H1 (cell line): ENCODE measurements around the gene LCLAT1. TPM values are rescaled to one million over a fixed set of nuclear protein-coding genes. Genes with fewer than 3 reads are reported as not detected.

ENCODE experiments used
- CTCF ChIA-PET: fragments of 300-600 bp; sonication (Branson Sonifier 250); formaldehyde crosslinking; loops from one replicate; lab custom pipeline; 2021; ENCODE audit not compliant: partially characterized antibody; lab: Charles Lee
- POLR2A ChIA-PET: fragments of 300-600 bp; sonication (Branson Sonifier 250); formaldehyde crosslinking; loops from one replicate; lab custom pipeline; 2021; ENCODE audit warnings: inconsistent platforms; ENCODE audit not compliant: partially characterized antibody; lab: Charles Lee
- DNase-seq, 2 experiments: peaks; one replicate each; pipeline versions ENCODE4 v3.0.0 to v3.0.0-alpha.2; 2010 to 2022; ENCODE audit warnings: low spot score in 2 of 2, low read depth in 1 of 2, mixed read lengths in 1 of 2
- FAIRE-seq: peaks from 2 replicates; lab custom pipeline; 2011; peaks lifted over from hg19 to GRCh38; lab: Jason Lieb, UNC
- H2AFZ ChIP-seq: 2 replicates; pipeline ENCODE4 v1.8.1; 2012; ENCODE audit warnings: low read length, inconsistent platforms
- H2AK5ac ChIP-seq: 2 replicates; pipeline ENCODE4 v1.6.1; 2013; ENCODE audit warnings: low read depth, low read length
- H2BK120ac ChIP-seq: replicated peaks from 2 replicates; pipeline ENCODE3; 2013; ENCODE audit warnings: low read depth, low read length, inconsistent platforms
- H2BK12ac ChIP-seq: 2 replicates; pipeline ENCODE4 v1.6.1; 2013; ENCODE audit warnings: low read depth, low read length
- H2BK15ac ChIP-seq: 2 replicates; pipeline ENCODE4 v1.6.1; 2013; ENCODE audit warnings: low read length
- H2BK20ac ChIP-seq: 2 replicates; pipeline ENCODE4 v1.6.1; 2013; ENCODE audit warnings: low read length
- H2BK5ac ChIP-seq: 2 replicates; pipeline ENCODE4 v1.6.1; 2013; ENCODE audit warnings: low read depth, low read length
- H3K14ac ChIP-seq: 2 replicates; pipeline ENCODE4 v1.6.1; 2013; ENCODE audit warnings: inconsistent platforms; ENCODE audit not compliant: insufficient read length
- H3K18ac ChIP-seq: 2 replicates; pipeline ENCODE4 v1.6.1; 2013; ENCODE audit warnings: low read length; ENCODE audit errors: extremely low read depth
- H3K23ac ChIP-seq: 2 replicates; pipeline ENCODE4 v1.6.1; 2013; ENCODE audit warnings: inconsistent platforms; ENCODE audit not compliant: insufficient read length
- H3K23me2 ChIP-seq: 2 replicates; pipeline ENCODE4 v1.6.1; 2013; ENCODE audit warnings: low read depth, low read length
- H3K27ac ChIP-seq: 2 replicates; pipeline ENCODE4 v1.6.1; 2011; ENCODE audit warnings: low read depth, low read length, inconsistent platforms
- H3K27me3 ChIP-seq, 4 experiments: replicated peaks in 1 of 4; 1 replicate in 1 of 4; 2 replicates in 3 of 4; pipeline versions ENCODE4 v1.6.1 to v1.8.1; 2011 to 2013; ENCODE audit warnings: low read length in 3 of 4, mild to moderate bottlenecking in 3 of 4, inconsistent platforms in 2 of 4, mixed read lengths in 2 of 4, moderate library complexity in 1 of 4; ENCODE audit not compliant: control insufficient read depth in 3 of 4, insufficient read depth in 3 of 4; ENCODE audit errors: extremely low read depth in 1 of 4
- H3K36me3 ChIP-seq, 4 experiments: 2 replicates each; pipeline versions ENCODE4 v1.6.1 to v1.8.1; 2011 to 2013; ENCODE audit warnings: mild to moderate bottlenecking in 4 of 4, low read length in 3 of 4, moderate library complexity in 2 of 4, control low read depth in 1 of 4, inconsistent platforms in 1 of 4; ENCODE audit not compliant: insufficient read depth in 4 of 4, control insufficient read depth in 2 of 4
- H3K4ac ChIP-seq: replicated peaks from 2 replicates; pipeline ENCODE3; 2013; ENCODE audit warnings: low read length, low read depth, mixed read lengths, inconsistent platforms; ENCODE audit not compliant: insufficient read length
- H3K4me1 ChIP-seq, 4 experiments: replicated peaks in 1 of 4; 1 replicate in 1 of 4; 2 replicates in 3 of 4; pipeline versions ENCODE4 v1.6.1 to v1.8.1; 2011 to 2013; ENCODE audit warnings: low read length in 3 of 4, inconsistent platforms in 2 of 4, mixed read lengths in 1 of 4; ENCODE audit not compliant: insufficient read depth in 4 of 4, control insufficient read depth in 3 of 4
- H3K4me2 ChIP-seq, 2 experiments: 2 replicates each; pipeline versions ENCODE4 v1.6.1 to v1.8.1; 2011 to 2013; ENCODE audit warnings: low read depth in 2 of 2, low read length in 2 of 2, control low read depth in 1 of 2, inconsistent platforms in 1 of 2, mild to moderate bottlenecking in 1 of 2; ENCODE audit not compliant: insufficient read depth in 1 of 2
- H3K4me3 ChIP-seq, 4 experiments: fragments of 200-600, 300-600 bp in 1 of 4; sonication (generic), shearing (Covaris generic), sonication (Bioruptor Twin) in 1 of 4; 2 replicates each; pipeline versions ENCODE4 v1.5.1 to v1.8.1; 2011 to 2016; ENCODE audit warnings: low read length in 4 of 4, low read depth in 3 of 4, control low read depth in 2 of 4, inconsistent platforms in 2 of 4, mild to moderate bottlenecking in 2 of 4, mixed read lengths in 1 of 4, moderate library complexity in 1 of 4; ENCODE audit not compliant: insufficient read depth in 2 of 4; ENCODE audit errors: extremely low read depth in 1 of 4
- H3K56ac ChIP-seq: replicated peaks from 2 replicates; pipeline ENCODE3; 2013; ENCODE audit warnings: low read depth, mild to moderate bottlenecking, mixed read lengths, low read length, inconsistent platforms; ENCODE audit not compliant: insufficient read length
- H3K79me1 ChIP-seq: 2 replicates; pipeline ENCODE4 v1.6.1; 2013; ENCODE audit warnings: low read depth, low read length, control low read depth
- H3K79me2 ChIP-seq, 2 experiments: 2 replicates each; pipeline versions ENCODE4 v1.6.1 to v1.8.1; 2012 to 2013; ENCODE audit warnings: low read length in 2 of 2, mild to moderate bottlenecking in 2 of 2, inconsistent platforms in 1 of 2; ENCODE audit not compliant: insufficient read depth in 2 of 2, control insufficient read depth in 1 of 2
- H3K9ac ChIP-seq, 4 experiments: replicated peaks in 1 of 4; 1 replicate in 1 of 4; 2 replicates in 3 of 4; pipeline versions ENCODE4 v1.6.1 to v1.8.1; 2011 to 2013; ENCODE audit warnings: low read depth in 3 of 4, low read length in 3 of 4, control low read depth in 2 of 4, mild to moderate bottlenecking in 2 of 4, moderate library complexity in 2 of 4, inconsistent platforms in 1 of 4; ENCODE audit errors: extremely low read depth in 1 of 4
- H3K9me3 ChIP-seq, 2 experiments: 2 replicates each; pipeline versions ENCODE4 v1.6.1 to v1.8.1; 2012 to 2013; ENCODE audit warnings: mild to moderate bottlenecking in 2 of 2, moderate library complexity in 2 of 2, control low read depth in 1 of 2, inconsistent platforms in 1 of 2, low read depth in 1 of 2, low read length in 1 of 2, mixed read lengths in 1 of 2; ENCODE audit not compliant: insufficient read depth in 2 of 2
- H4K20me1 ChIP-seq, 2 experiments: replicated peaks in 1 of 2; 2 replicates each; pipeline versions ENCODE3 to v1.8.1; 2011 to 2013; ENCODE audit warnings: inconsistent platforms in 2 of 2, low read length in 2 of 2, mild to moderate bottlenecking in 1 of 2; ENCODE audit not compliant: insufficient read depth in 2 of 2, control insufficient read depth in 1 of 2
- H4K5ac ChIP-seq: 2 replicates; pipeline ENCODE4 v1.6.1; 2013; ENCODE audit warnings: low read length, low read depth, mixed read lengths, inconsistent platforms; ENCODE audit not compliant: insufficient read length
- H4K8ac ChIP-seq: 2 replicates; pipeline ENCODE4 v1.8.0; 2013; ENCODE audit warnings: mild to moderate bottlenecking, moderate library complexity, low read length, inconsistent platforms; ENCODE audit not compliant: insufficient read depth; ENCODE audit errors: extremely low read depth
- H4K91ac ChIP-seq: replicated peaks from 2 replicates; pipeline ENCODE3; 2013; ENCODE audit warnings: low read length, mixed read lengths, inconsistent platforms; ENCODE audit not compliant: insufficient read length
- WGBS, 2 experiments: shearing (Covaris generic) in 1 of 2; methylation state at CpG; one replicate each; pipeline versions ENCODE4 v1.1.6 to v1.1.7; 2013 to 2015; ENCODE audit warnings: low lambda C conversion rate in 2 of 2, mixed read lengths in 2 of 2, inconsistent platforms in 1 of 2, low coverage in 1 of 2, missing lambda C conversion rate in 1 of 2; ENCODE audit not compliant: insufficient replicate concordance in 2 of 2, insufficient coverage in 1 of 2, insufficient read length in 1 of 2; ENCODE audit errors: extremely low coverage in 1 of 2, missing lambda C conversion rate in 1 of 2; 5-methylcytosine and 5-hydroxymethylcytosine counted together
- polyA plus RNA-seq, 7 experiments: library from polyadenylated mRNA; depleted of rRNA in 3 of 7; stranded (reverse) in 5 of 7; unstranded in 2 of 7; fragments of >200 nt in 5 of 7; fragments of 200-250 nt in 2 of 7; gene quantifications; 1 replicate in 5 of 7; 2 replicates in 1 of 7; 4 replicates in 1 of 7; pipeline versions ENCODE4 v1.2.1 to v1.2.3, GENCODE V29; 2011 to 2013; ENCODE audit warnings: missing spikeins in 2 of 7, mixed read lengths in 2 of 7
- total RNA-seq: library from RNA; stranded (reverse); fragmentation: NEBNext Ultra II Directional; extraction: Animal tissue kit (Norgen Biotek cat#: 25700); gene quantifications from 2 replicates; pipeline ENCODE4 v1.2.1, GENCODE V29; 2021

The LCLAT1 gene
- total and polyA plus RNA-seq, 2 of the 8 experiments (the other 6 are each of a cell fraction or from before 2014, with no cell fraction given), result 7.6 to 22.0 TPM

DNA sequence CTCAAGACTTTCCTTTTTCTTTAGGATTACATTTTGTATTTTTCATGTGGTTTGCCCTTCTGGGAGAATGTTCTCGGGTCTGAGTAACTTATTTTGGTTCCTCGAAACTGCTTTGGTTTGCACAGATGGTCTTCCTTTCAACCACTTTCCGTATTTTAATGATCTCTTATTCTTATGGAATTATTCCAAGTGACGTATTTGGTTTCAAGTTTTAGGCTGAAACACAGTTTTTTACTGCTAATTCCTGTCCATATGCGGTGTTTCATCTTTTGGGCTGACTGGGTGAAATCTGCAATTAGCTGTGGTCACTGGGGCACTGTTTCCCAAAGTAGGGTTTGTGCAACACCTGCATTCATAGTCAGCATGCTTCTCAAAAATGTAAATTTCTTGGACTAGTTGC is 237.5 kb downstream of the LCLAT1 start:
- Histone ChIP-seq H2AK5ac (no peak overlapping the region), H3K9me3 (no peaks in the 10 kb centered on the region), H3K4ac (no peak overlapping the region), H4K91ac (no peak overlapping the region), H2BK12ac (no peak overlapping the region), H3K14ac (no peak overlapping the region), H4K5ac (no peak overlapping the region), H3K79me2 (no peaks in the 10 kb centered on the region), H3K27ac (no peak overlapping the region), H3K4me2 (no peak overlapping the region), H3K23me2 (no peaks in the 10 kb centered on the region), H3K79me1 (no peaks in the 10 kb centered on the region; the same call in 1 of the 2 replicates), H4K20me1 (no peaks in the 10 kb centered on the region), H3K23ac (no peak overlapping the region), H2BK5ac (no peak overlapping the region), H3K4me1 (no peaks in the 10 kb centered on the region), H2BK15ac (no peak overlapping the region), H3K4me3 (no peak overlapping the region), H2BK20ac (no peak overlapping the region), H2AFZ (no peak overlapping the region), H3K36me3 (no peaks in the 10 kb centered on the region), H3K56ac (no peak overlapping the region), H3K27me3 (no peaks in the 10 kb centered on the region), H3K9ac (no peak overlapping the region), H2BK120ac (no peak overlapping the region), H4K8ac (no peak overlapping the region), H3K18ac (no peak overlapping the region)
- ChIA-PET POLR2A (no interaction called here), CTCF (interaction anchor here (1.9 kb wide), 1 partner anchor 18 kb away, joined by 4 read pairs; no protein-coding TSS in a partner anchor)
- FAIRE-seq, result no peak
- no peak for DNase-seq
- 86% methylated on average over 5 of the region's 5 CpGs; no CpG with 5 or more reads in 1 of the 2 experiments for WGBS, 2 experiments
